K562 (cell line): ENCODE measurements around the gene DOCK1. TPM values are rescaled to one million over a fixed set of nuclear protein-coding genes. Genes with fewer than 3 reads are reported as not detected.

Source experiments
- ATAC-seq: fragments of 200-7000 bp; cut with Tn5 transposase; 3 replicates; pipeline ENCODE4 v1.9.1; 2020; ENCODE audit warnings: moderate library complexity
- BruUV-seq: library from RNA; stranded (reverse); fragments of 400-500 nt; replicated peaks from 2 replicates; lab custom pipeline; 2021; lab: Mats Ljungman, UMichigan
- CTCF ChIA-PET: fragments of 300-600 bp; formaldehyde crosslinking; extraction: SDS; loops from one replicate; lab custom pipeline; 2021; ENCODE audit warnings: low intra/inter-chr PET ratio; lab: Yijun Ruan, JAX
- POLR2A ChIA-PET: fragments of 300-600, 350-650 bp; sonication (Branson Sonifier 250); formaldehyde crosslinking; extraction: SDS; loops from one replicate; lab custom pipeline; 2021; ENCODE audit warnings: antibody characterized with exemption, inconsistent platforms; lab: Yijun Ruan, JAX
- DNase-seq, 4 experiments: peaks; one replicate each; pipeline versions ENCODE4 v3.0.0 to v3.0.0-alpha.2; 2011 to 2018; ENCODE audit warnings: low spot score in 3 of 4, mixed read lengths in 3 of 4; ENCODE audit errors: extremely low read depth in 1 of 4
- FAIRE-seq: peaks from 2 replicates; lab custom pipeline; 2011; peaks lifted over from hg19 to GRCh38; lab: Jason Lieb, UNC
- H2AFZ ChIP-seq: 2 replicates; pipeline ENCODE4 v1.6.0; 2011; ENCODE audit warnings: low read depth, low read length, control low read depth, inconsistent platforms
- H3K27ac ChIP-seq: fragments of 200-600 bp; 3 replicates; pipeline ENCODE4 v1.8.0; 2011; ENCODE audit warnings: low read depth, mild to moderate bottlenecking, control low read depth, inconsistent platforms, low read length, moderate library complexity, mixed read lengths; ENCODE audit errors: extremely low read depth
- H3K27me3 ChIP-seq, 2 experiments: fragments of 300-600 bp in 1 of 2; 2 replicates in 1 of 2; 3 replicates in 1 of 2; pipeline versions ENCODE4 v1.6.0 to v1.8.0; 2011; ENCODE audit warnings: inconsistent platforms in 2 of 2, low read length in 2 of 2, mild to moderate bottlenecking in 1 of 2, mixed read lengths in 1 of 2, moderate library complexity in 1 of 2; ENCODE audit not compliant: control insufficient read depth in 2 of 2, insufficient read depth in 2 of 2
- H3K36me3 ChIP-seq: fragments of 300-600 bp; 3 replicates; pipeline ENCODE4 v1.8.0; 2011; ENCODE audit warnings: mild to moderate bottlenecking, low read length, inconsistent platforms; ENCODE audit not compliant: control insufficient read depth, insufficient read depth
- H3K4me1 ChIP-seq, 2 experiments: fragments of 200-600 bp in 1 of 2; replicated peaks in 1 of 2; 2 replicates in 1 of 2; 3 replicates in 1 of 2; pipeline versions ENCODE4 v1.5.1 to v1.8.0; 2011; ENCODE audit warnings: inconsistent platforms in 2 of 2, low read length in 2 of 2, mild to moderate bottlenecking in 1 of 2, mixed read lengths in 1 of 2, moderate library complexity in 1 of 2; ENCODE audit not compliant: control insufficient read depth in 2 of 2, insufficient read depth in 2 of 2
- H3K4me2 ChIP-seq: 2 replicates; pipeline ENCODE4 v1.6.1; 2011; ENCODE audit warnings: low read length, control low read depth, inconsistent platforms, mixed read lengths; ENCODE audit not compliant: insufficient read depth
- H3K4me3 ChIP-seq: fragments of 200-600 bp; sonication (generic), shearing (Covaris generic); 2 replicates; pipeline ENCODE4 v1.5.1; 2016; ENCODE audit warnings: control low read depth, inconsistent platforms
- H3K79me2 ChIP-seq: fragments of 200-600 bp; 3 replicates; pipeline ENCODE4 v1.8.0; 2011; ENCODE audit warnings: low read length, inconsistent platforms; ENCODE audit not compliant: control insufficient read depth, insufficient read depth
- H3K9ac ChIP-seq, 2 experiments: 2 replicates each; pipeline versions ENCODE4 v1.6.0 to v1.6.1; 2011; ENCODE audit warnings: low read depth in 2 of 2, low read length in 2 of 2, control low read depth in 1 of 2, inconsistent platforms in 1 of 2, mild to moderate bottlenecking in 1 of 2, mixed read lengths in 1 of 2; ENCODE audit not compliant: insufficient read depth in 1 of 2
- H3K9me1 ChIP-seq: one replicate; pipeline ENCODE4 v1.6.0; 2011; ENCODE audit warnings: inconsistent platforms, mild to moderate bottlenecking, low read length, moderate library complexity; ENCODE audit not compliant: control insufficient read depth, insufficient read depth
- H3K9me3 ChIP-seq: replicated peaks from 2 replicates; pipeline ENCODE4 v1.5.1; 2011; ENCODE audit warnings: low read depth, low read length, inconsistent platforms; ENCODE audit not compliant: control insufficient read depth, insufficient read depth
- H4K20me1 ChIP-seq: replicated peaks from 2 replicates; pipeline ENCODE4 v1.6.1; 2011; ENCODE audit warnings: low read length, inconsistent platforms, mixed read lengths; ENCODE audit not compliant: control insufficient read depth, insufficient read depth
- FOXP1 ChIP-seq: sonication (generic); formaldehyde crosslinking; IDR thresholded peaks from 2 replicates; pipeline ENCODE4 v1.8.0; 2022; ENCODE audit warnings: mild to moderate bottlenecking, missing genetic modification reagents
- KLF13 ChIP-seq: fragments of 450-650 bp; IDR thresholded peaks from 2 replicates; pipeline ENCODE4 v1.6.1; 2016; ENCODE audit warnings: missing genetic modification characterization, low read depth, mild to moderate bottlenecking, missing compliant biosample characterization, moderate library complexity, borderline replicate concordance
- MIER1 ChIP-seq: fragments of 450-650 bp; IDR thresholded peaks from 2 replicates; pipeline ENCODE4 v1.6.1; 2016; ENCODE audit warnings: antibody characterized with exemption, mild to moderate bottlenecking, low read depth
- MNT ChIP-seq, 2 experiments: fragments of 450-650 bp; conservative IDR thresholded peaks; 2 replicates each; pipeline ENCODE4 v1.6.1; 2017; ENCODE audit warnings: mild to moderate bottlenecking in 2 of 2, moderate library complexity in 2 of 2
- MTA2 ChIP-seq: fragments of 450-650 bp; IDR thresholded peaks from 2 replicates; pipeline ENCODE4 v1.6.1; 2016; ENCODE audit warnings: low read depth
- MYNN ChIP-seq, 2 experiments: sonication (generic); formaldehyde crosslinking in 1 of 2; IDR thresholded peaks; 2 replicates each; pipeline versions ENCODE4 v1.5.0 to v1.6.1; 2016 to 2020; ENCODE audit warnings: antibody characterized with exemption in 1 of 2, missing genetic modification reagents in 1 of 2
- NR1H2 ChIP-seq: sonication (generic); formaldehyde crosslinking; IDR thresholded peaks from 2 replicates; pipeline ENCODE4 v1.4.0; 2020; ENCODE audit warnings: mild to moderate bottlenecking, missing genetic modification reagents
- POLR2B ChIP-seq: fragments of 450-650 bp; IDR thresholded peaks from 2 replicates; pipeline ENCODE4 v1.6.1; 2018; ENCODE audit warnings: low read depth; ENCODE audit not compliant: partially characterized antibody
- RB1 ChIP-seq: fragments of 450-650 bp; IDR thresholded peaks from 2 replicates; pipeline ENCODE4 v1.6.1; 2017; ENCODE audit warnings: low read depth, mild to moderate bottlenecking
- RBM25 ChIP-seq: fragments of 200-400 bp; formaldehyde crosslinking; IDR thresholded peaks from 2 replicates; pipeline ENCODE4 v1.6.1; 2018; ENCODE audit warnings: low read length, low read depth, moderate library complexity; ENCODE audit not compliant: severe bottlenecking
- SLC30A9 ChIP-seq: fragments of 250-450 bp; sonication (Bioruptor Pico); IDR thresholded peaks from 2 replicates; pipeline ENCODE4 v1.8.0; 2022; ENCODE audit warnings: mild to moderate bottlenecking, moderate library complexity
- ZBTB1 ChIP-seq: sonication (generic); formaldehyde crosslinking; IDR thresholded peaks from 2 replicates; pipeline ENCODE4 v1.8.1; 2023; ENCODE audit warnings: missing genetic modification reagents, low read depth, mild to moderate bottlenecking, borderline replicate concordance
- ZNF354B ChIP-seq: fragments of 250-450 bp; sonication (Bioruptor Pico); IDR thresholded peaks from 2 replicates; pipeline ENCODE4 v1.4.0; 2020
- WGBS: fragments of 100-300 bp; shearing (Covaris generic); methylation state at CpG from one replicate; pipeline ENCODE4 v1.1.6; 2016; ENCODE audit warnings: low coverage, mixed read lengths; ENCODE audit not compliant: insufficient coverage; ENCODE audit errors: missing lambda C conversion rate; 5-methylcytosine and 5-hydroxymethylcytosine counted together
- in situ Hi-C: fragments of 300-500 bp; cut with MboI; formaldehyde crosslinking; loops from 4 replicates; pipeline ENCODE4 v1.15.0; 2018; ENCODE audit warnings: inconsistent platforms, mixed read lengths
- intact Hi-C: fragments of 100-400 bp; cut with micrococcal nuclease; formaldehyde crosslinking; loops from 2 replicates; pipeline ENCODE4 v1.14.2; 2022
- polyA plus RNA-seq, 8 experiments: library from polyadenylated mRNA; depleted of rRNA in 4 of 8; stranded (reverse) in 5 of 8; unstranded in 3 of 8; fragments of >200 nt; fragmentation: Nextera tagmentation in 2 of 8; fragmentation: Illumina TruSeq in 1 of 8; extraction: Ambion mirVana in 2 of 8; extraction: Trizol in 1 of 8; gene quantifications; 2 replicates each; pipeline versions ENCODE4 v1.2.1 to v1.2.3, GENCODE V29; 2011 to 2014; ENCODE audit warnings: inconsistent platforms in 1 of 8, missing spikeins in 1 of 8
- total RNA-seq, 7 experiments: library from RNA; depleted of rRNA in 6 of 7; stranded (reverse); fragments of >200 nt in 6 of 7; fragmentation: Illumina TruSeq in 2 of 7; extraction: Trizol in 2 of 7; gene quantifications; 2 replicates each; pipeline versions ENCODE4 v1.2.1 to v1.2.3, GENCODE V29; 2011 to 2021; ENCODE audit warnings: low replicate concordance in 1 of 7
- TF ChIP-seq, protein P1 (sequence below): fragments of 450-650 bp; formaldehyde crosslinking; IDR thresholded peaks from 2 replicates; pipeline ENCODE4 v1.4.0; 2020; ENCODE audit warnings: mild to moderate bottlenecking, moderate library complexity

Gene DOCK1
- total and polyA plus RNA-seq, 9 of the 15 experiments (the other 6 are each of a cell fraction or from before 2014, with no cell fraction given): 0.31 TPM; not detected in 8

GRCh38 chr10:127413326-127413725 lies 508.1 kb downstream of the DOCK1 start:
- Histone ChIP-seq H3K27me3 (peaks cover 0 to 2% of the 10 kb centered on the region in 2 experiments; a peak in 1 of 5 replicates), H3K36me3 (no peaks in the 10 kb centered on the region), H2AFZ (no peak overlapping the region), H3K9me1 (no peaks in the 10 kb centered on the region), H3K79me2 (no peaks in the 10 kb centered on the region), H3K27ac (no peak overlapping the region), H3K4me3 (no peak overlapping the region), H4K20me1 (no peaks in the 10 kb centered on the region), H3K4me1 (no peaks in the 10 kb centered on the region), H3K9me3 (no peaks in the 10 kb centered on the region), H3K9ac (no peak overlapping the region), H3K4me2 (no peak overlapping the region)
- CTCF ChIA-PET: no interaction called here
- FAIRE-seq (no peak), DNase-seq (no peak), ATAC-seq (no peak)
- whole genome bisulfite sequencing: 0% methylated on average over 7 of the region's 11 CpGs
- in situ Hi-C loops (no loop called here), intact Hi-C loops (no loop called here)
- no peak for TF ChIP-seq SLC30A9
- no peak for TF ChIP-seq FOXP1 (CRISPR knock-in tag)
- TF ChIP-seq ZBTB1 (CRISPR knock-in tag): no peak
- TF ChIP-seq NR1H2 (CRISPR knock-in tag): no peak
- POLR2A ChIA-PET: no interaction called here
- BruUV-seq: no TSS peak

- no peak for ATAC-seq
- BruUV-seq: no TSS peak
- Histone ChIP-seq H3K79me2 (no peaks in the 10 kb centered on the region), H3K36me3 (no peaks in the 10 kb centered on the region), H3K9ac (no peak overlapping the region), H2AFZ (no peak overlapping the region), H3K4me1 (no peaks in the 10 kb centered on the region), H3K4me2 (no peak overlapping the region), H3K4me3 (no peak overlapping the region), H3K27ac (no peak overlapping the region), H3K27me3 (no peaks in the 10 kb centered on the region; a peak in 1 of 5 replicates), H4K20me1 (no peaks in the 10 kb centered on the region), H3K9me1 (no peaks in the 10 kb centered on the region), H3K9me3 (no peaks in the 10 kb centered on the region)
- FAIRE-seq: no peak
- ChIA-PET CTCF (no interaction called here), POLR2A (no interaction called here)
- 0% methylated on average over 6 of the region's 9 CpGs for WGBS
- no peak for DNase-seq
- in situ Hi-C loops: no loop called here
- intact Hi-C loops: no loop called here
- TF ChIP-seq RBM25 (no peak), MYNN (IDR thresholded peaks at IDR 0.05) (no peak), MYNN (CRISPR knock-in tag; IDR thresholded peaks at IDR 0.05) (no peak), RB1 (no peak), KLF13 (tag) (no peak), ZNF354B (CRISPR knock-in tag) (no peak), MNT (conservative IDR thresholded peaks at IDR 0.05) (no peak), MIER1 (no peak), POLR2B (no peak), MTA2 (no peak)
- TF ChIP-seq, protein P1, sequence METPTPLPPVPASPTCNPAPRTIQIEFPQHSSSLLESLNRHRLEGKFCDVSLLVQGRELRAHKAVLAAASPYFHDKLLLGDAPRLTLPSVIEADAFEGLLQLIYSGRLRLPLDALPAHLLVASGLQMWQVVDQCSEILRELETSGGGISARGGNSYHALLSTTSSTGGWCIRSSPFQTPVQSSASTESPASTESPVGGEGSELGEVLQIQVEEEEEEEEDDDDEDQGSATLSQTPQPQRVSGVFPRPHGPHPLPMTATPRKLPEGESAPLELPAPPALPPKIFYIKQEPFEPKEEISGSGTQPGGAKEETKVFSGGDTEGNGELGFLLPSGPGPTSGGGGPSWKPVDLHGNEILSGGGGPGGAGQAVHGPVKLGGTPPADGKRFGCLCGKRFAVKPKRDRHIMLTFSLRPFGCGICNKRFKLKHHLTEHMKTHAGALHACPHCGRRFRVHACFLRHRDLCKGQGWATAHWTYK: no peak
Measured at GRCh38 chr10:127414024-127414423, 508.8 kb downstream of the DOCK1 start.
